HepG2 (cell line): ENCODE measurements around the gene CSNK1A1. TPM values are rescaled to one million over a fixed set of nuclear protein-coding genes. Genes with fewer than 3 reads are reported as not detected.

ENCODE experiments used
- CREB1 ChIP-seq, 2 experiments: fragments of 450-650 bp in 1 of 2; IDR thresholded peaks; 2 replicates each; pipeline ENCODE4 v1.6.1; 2016 to 2017; ENCODE audit warnings: control low read depth in 1 of 2, mild to moderate bottlenecking in 1 of 2, missing compliant biosample characterization in 1 of 2, missing genetic modification characterization in 1 of 2
- DMAP1 ChIP-seq: IDR thresholded peaks from 2 replicates; pipeline ENCODE4 v1.6.1; 2016
- DPF2 ChIP-seq: sonication (generic); formaldehyde crosslinking; IDR thresholded peaks from 2 replicates; pipeline ENCODE4 v1.4.0; 2020; ENCODE audit warnings: mild to moderate bottlenecking, low read depth, missing genetic modification reagents, borderline replicate concordance
- FOXA3 ChIP-seq: IDR thresholded peaks from 2 replicates; pipeline ENCODE4 v1.6.1; 2016; ENCODE audit warnings: missing genetic modification reagents, missing compliant biosample characterization
- GABPB1 ChIP-seq: IDR thresholded peaks from 2 replicates; pipeline ENCODE4 v1.6.1; 2016; ENCODE audit warnings: mild to moderate bottlenecking, missing genetic modification reagents, moderate library complexity, missing compliant biosample characterization
- GZF1 ChIP-seq: sonication (generic); formaldehyde crosslinking; IDR thresholded peaks from 2 replicates; pipeline ENCODE4 v1.5.1; 2020; ENCODE audit warnings: mild to moderate bottlenecking, missing genetic modification reagents
- KLF11 ChIP-seq: IDR thresholded peaks from 2 replicates; pipeline ENCODE4 v1.6.1; 2016; ENCODE audit warnings: missing compliant biosample characterization
- MEF2D ChIP-seq: sonication (generic); formaldehyde crosslinking; IDR thresholded peaks from 2 replicates; pipeline ENCODE4 v1.5.1; 2020; ENCODE audit warnings: mild to moderate bottlenecking, missing genetic modification reagents
- NR2F6 ChIP-seq, 2 experiments: IDR thresholded peaks; 2 replicates each; pipeline ENCODE4 v1.6.1; 2016; ENCODE audit warnings: antibody characterized with exemption in 1 of 2, mild to moderate bottlenecking in 1 of 2
- PAF1 ChIP-seq: IDR thresholded peaks from 2 replicates; pipeline ENCODE4 v1.6.1; 2016; ENCODE audit warnings: missing genetic modification reagents, missing compliant biosample characterization
- POLR2A ChIP-seq, 2 experiments: IDR thresholded peaks; 2 replicates each; pipeline ENCODE4 v1.6.1; 2011; ENCODE audit warnings: low read depth in 2 of 2, low read length in 2 of 2, mild to moderate bottlenecking in 1 of 2, moderate library complexity in 1 of 2; ENCODE audit not compliant: insufficient read depth in 1 of 2
- SALL1 ChIP-seq: sonication (generic); formaldehyde crosslinking; IDR thresholded peaks from 2 replicates; pipeline ENCODE4 v1.8.0; 2022; ENCODE audit warnings: mild to moderate bottlenecking, missing genetic modification reagents
- SIN3A ChIP-seq: IDR thresholded peaks from 2 replicates; pipeline ENCODE4 v1.6.1; 2011; ENCODE audit warnings: low read depth, mild to moderate bottlenecking, control low read depth, low read length, borderline replicate concordance
- SPEN ChIP-seq: sonication (generic); formaldehyde crosslinking; IDR thresholded peaks from 2 replicates; pipeline ENCODE4 v1.5.1; 2020; ENCODE audit warnings: low read depth, mild to moderate bottlenecking, missing genetic modification reagents
- ZNF10 ChIP-seq: sonication (generic); formaldehyde crosslinking; IDR thresholded peaks from 2 replicates; pipeline ENCODE4 v1.4.0; 2020; ENCODE audit warnings: mild to moderate bottlenecking, low read depth, missing genetic modification reagents, borderline replicate concordance
- ZNF20 ChIP-seq: sonication (generic); formaldehyde crosslinking; IDR thresholded peaks from 2 replicates; pipeline ENCODE4 v1.4.0; 2020; ENCODE audit warnings: mild to moderate bottlenecking, moderate library complexity, missing genetic modification reagents
- ZNF33A ChIP-seq: sonication (generic); formaldehyde crosslinking; IDR thresholded peaks from 2 replicates; pipeline ENCODE4 v1.5.1; 2020; ENCODE audit warnings: missing genetic modification reagents, mild to moderate bottlenecking, moderate library complexity, borderline replicate concordance
- ZNF776 ChIP-seq: sonication (generic); formaldehyde crosslinking; IDR thresholded peaks from 2 replicates; pipeline ENCODE4 v1.4.0; 2020; ENCODE audit warnings: mild to moderate bottlenecking, missing genetic modification reagents
- ZNF781 ChIP-seq: sonication (generic); formaldehyde crosslinking; IDR thresholded peaks from 2 replicates; pipeline ENCODE4 v1.5.1; 2020; ENCODE audit warnings: borderline replicate concordance, mild to moderate bottlenecking, missing genetic modification reagents; ENCODE audit errors: not compliant biosample characterization
- polyA plus RNA-seq, 8 experiments: library from polyadenylated mRNA; depleted of rRNA in 3 of 8; stranded (reverse) in 7 of 8; unstranded in 1 of 8; fragments of >200 nt; fragmentation: Illumina TruSeq in 4 of 8; extraction: Trizol in 4 of 8; gene quantifications; 2 replicates each; pipeline versions ENCODE4 v1.2.1 to v1.2.3, GENCODE V29; 2011 to 2016; ENCODE audit warnings: low read depth in 4 of 8, missing spikeins in 1 of 8, mixed read lengths in 1 of 8; ENCODE audit not compliant: insufficient read depth in 1 of 8
- total RNA-seq, 5 experiments: library from RNA; depleted of rRNA; stranded (reverse); fragments of >200 nt; fragmentation: Illumina TruSeq; extraction: Trizol; gene quantifications; 2 replicates each; pipeline ENCODE4 v1.2.3, GENCODE V29; 2016; ENCODE audit warnings: low read depth in 1 of 5
- TF ChIP-seq, protein P1 (sequence below): sonication (generic); formaldehyde crosslinking; IDR thresholded peaks from 2 replicates; pipeline ENCODE4 v1.5.1; 2020; ENCODE audit warnings: mild to moderate bottlenecking, missing genetic modification reagents, borderline replicate concordance
- TF ChIP-seq, protein P2 (sequence below): sonication (generic); formaldehyde crosslinking; IDR thresholded peaks from 2 replicates; pipeline ENCODE4 v1.9.0; 2021; ENCODE audit warnings: missing genetic modification reagents, mild to moderate bottlenecking, borderline replicate concordance
- TF ChIP-seq, protein P3 (sequence below): sonication (generic); formaldehyde crosslinking; IDR thresholded peaks from 2 replicates; pipeline ENCODE4 v1.4.0; 2020; ENCODE audit warnings: missing genetic modification reagents

CSNK1A1 gene
- total and polyA plus RNA-seq, 2 of the 13 experiments (the other 11 are each of a cell fraction or from before 2014, with no cell fraction given) = 89.0 to 149 TPM

DNA sequence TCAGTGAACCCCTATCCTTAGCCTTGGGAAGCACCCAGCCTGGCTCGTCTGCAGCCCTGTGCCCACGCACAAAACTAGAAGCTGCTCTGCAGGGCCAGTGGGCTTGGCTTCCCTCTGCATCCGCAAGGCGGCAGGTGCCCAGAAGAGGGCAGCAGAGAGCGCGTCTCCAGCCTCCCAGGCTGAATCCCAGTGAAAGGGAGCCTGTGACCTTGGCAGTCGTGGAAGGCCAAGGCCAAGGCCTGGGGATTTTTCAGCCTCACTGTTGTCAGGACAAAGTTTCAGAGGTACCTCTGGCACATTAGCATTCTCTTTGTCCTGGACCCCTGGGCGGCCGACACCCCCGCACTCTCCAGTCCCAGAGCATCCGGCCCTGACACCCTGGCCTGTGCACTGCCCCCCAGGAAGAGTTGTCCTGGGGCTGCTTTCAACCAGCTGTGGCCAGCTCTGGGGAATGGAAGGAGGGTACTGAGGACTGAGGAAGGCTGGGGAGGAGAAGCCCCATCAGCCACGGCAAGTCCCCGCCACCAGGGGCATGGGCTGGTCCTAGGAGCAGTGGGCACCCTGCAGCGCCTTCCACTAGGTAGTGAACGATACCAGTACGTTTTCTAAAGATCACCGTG lies 108.6 kb downstream of the CSNK1A1 start (continued):
- TF ChIP-seq, protein P1, sequence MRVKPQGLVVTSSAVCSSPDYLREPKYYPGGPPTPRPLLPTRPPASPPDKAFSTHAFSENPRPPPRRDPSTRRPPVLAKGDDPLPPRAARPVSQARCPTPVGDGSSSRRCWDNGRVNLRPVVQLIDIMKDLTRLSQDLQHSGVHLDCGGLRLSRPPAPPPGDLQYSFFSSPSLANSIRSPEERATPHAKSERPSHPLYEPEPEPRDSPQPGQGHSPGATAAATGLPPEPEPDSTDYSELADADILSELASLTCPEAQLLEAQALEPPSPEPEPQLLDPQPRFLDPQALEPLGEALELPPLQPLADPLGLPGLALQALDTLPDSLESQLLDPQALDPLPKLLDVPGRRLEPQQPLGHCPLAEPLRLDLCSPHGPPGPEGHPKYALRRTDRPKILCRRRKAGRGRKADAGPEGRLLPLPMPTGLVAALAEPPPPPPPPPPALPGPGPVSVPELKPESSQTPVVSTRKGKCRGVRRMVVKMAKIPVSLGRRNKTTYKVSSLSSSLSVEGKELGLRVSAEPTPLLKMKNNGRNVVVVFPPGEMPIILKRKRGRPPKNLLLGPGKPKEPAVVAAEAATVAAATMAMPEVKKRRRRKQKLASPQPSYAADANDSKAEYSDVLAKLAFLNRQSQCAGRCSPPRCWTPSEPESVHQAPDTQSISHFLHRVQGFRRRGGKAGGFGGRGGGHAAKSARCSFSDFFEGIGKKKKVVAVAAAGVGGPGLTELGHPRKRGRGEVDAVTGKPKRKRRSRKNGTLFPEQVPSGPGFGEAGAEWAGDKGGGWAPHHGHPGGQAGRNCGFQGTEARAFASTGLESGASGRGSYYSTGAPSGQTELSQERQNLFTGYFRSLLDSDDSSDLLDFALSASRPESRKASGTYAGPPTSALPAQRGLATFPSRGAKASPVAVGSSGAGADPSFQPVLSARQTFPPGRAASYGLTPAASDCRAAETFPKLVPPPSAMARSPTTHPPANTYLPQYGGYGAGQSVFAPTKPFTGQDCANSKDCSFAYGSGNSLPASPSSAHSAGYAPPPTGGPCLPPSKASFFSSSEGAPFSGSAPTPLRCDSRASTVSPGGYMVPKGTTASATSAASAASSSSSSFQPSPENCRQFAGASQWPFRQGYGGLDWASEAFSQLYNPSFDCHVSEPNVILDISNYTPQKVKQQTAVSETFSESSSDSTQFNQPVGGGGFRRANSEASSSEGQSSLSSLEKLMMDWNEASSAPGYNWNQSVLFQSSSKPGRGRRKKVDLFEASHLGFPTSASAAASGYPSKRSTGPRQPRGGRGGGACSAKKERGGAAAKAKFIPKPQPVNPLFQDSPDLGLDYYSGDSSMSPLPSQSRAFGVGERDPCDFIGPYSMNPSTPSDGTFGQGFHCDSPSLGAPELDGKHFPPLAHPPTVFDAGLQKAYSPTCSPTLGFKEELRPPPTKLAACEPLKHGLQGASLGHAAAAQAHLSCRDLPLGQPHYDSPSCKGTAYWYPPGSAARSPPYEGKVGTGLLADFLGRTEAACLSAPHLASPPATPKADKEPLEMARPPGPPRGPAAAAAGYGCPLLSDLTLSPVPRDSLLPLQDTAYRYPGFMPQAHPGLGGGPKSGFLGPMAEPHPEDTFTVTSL = 0 out of 2 replicates have a peak, but pooled peaks have one; percentile 21
- TF ChIP-seq, protein P2, sequence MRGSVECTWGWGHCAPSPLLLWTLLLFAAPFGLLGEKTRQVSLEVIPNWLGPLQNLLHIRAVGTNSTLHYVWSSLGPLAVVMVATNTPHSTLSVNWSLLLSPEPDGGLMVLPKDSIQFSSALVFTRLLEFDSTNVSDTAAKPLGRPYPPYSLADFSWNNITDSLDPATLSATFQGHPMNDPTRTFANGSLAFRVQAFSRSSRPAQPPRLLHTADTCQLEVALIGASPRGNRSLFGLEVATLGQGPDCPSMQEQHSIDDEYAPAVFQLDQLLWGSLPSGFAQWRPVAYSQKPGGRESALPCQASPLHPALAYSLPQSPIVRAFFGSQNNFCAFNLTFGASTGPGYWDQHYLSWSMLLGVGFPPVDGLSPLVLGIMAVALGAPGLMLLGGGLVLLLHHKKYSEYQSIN (CRISPR knock-in tag) = no peak
- 0 out of 2 replicates have a peak, but pooled peaks have one; percentile 52 for TF ChIP-seq SPEN
- TF ChIP-seq ZNF10 = no peak
- TF ChIP-seq ZNF776 = 0 out of 2 replicates have a peak, but pooled peaks have one; percentile 1
- no peak for TF ChIP-seq SIN3A
- 0 out of 2 replicates have a peak, but pooled peaks have one; percentile 14 for TF ChIP-seq FOXA3 (CRISPR knock-in tag)
- no peak for TF ChIP-seq ZNF20 (CRISPR knock-in tag)
- no peak for TF ChIP-seq GZF1 (CRISPR knock-in tag)
- TF ChIP-seq NR2F6 (IDR thresholded peaks at IDR 0.05) = no peak; the same call in 1 of the 2 replicates
- TF ChIP-seq NR2F6 (CRISPR knock-in tag; IDR thresholded peaks at IDR 0.05) = peak; percentile 77
- TF ChIP-seq GABPB1 = peak; percentile 31
- TF ChIP-seq MEF2D (CRISPR knock-in tag) = no peak
- no peak for TF ChIP-seq ZNF781 (CRISPR knock-in tag)
- no peak for TF ChIP-seq POLR2A (IDR thresholded peaks at IDR 0.05; ENCODE audit: insufficient read depth in 1 of 2, low read depth in 2 of 2, low read length in 2 of 2)
- TF ChIP-seq PAF1 (CRISPR knock-in tag) = no peak
- TF ChIP-seq DPF2 (CRISPR knock-in tag) = 0 out of 2 replicates have a peak, but pooled peaks have one; percentile 34
- 0 out of 2 replicates have a peak, but pooled peaks have one; percentile 36 for TF ChIP-seq DMAP1 (CRISPR knock-in tag)
- no peak for TF ChIP-seq KLF11 (CRISPR knock-in tag)
- TF ChIP-seq CREB1 (IDR thresholded peaks at IDR 0.05) = no peak
- no peak for TF ChIP-seq CREB1 (CRISPR knock-in tag; IDR thresholded peaks at IDR 0.05)
- TF ChIP-seq, protein P3, sequence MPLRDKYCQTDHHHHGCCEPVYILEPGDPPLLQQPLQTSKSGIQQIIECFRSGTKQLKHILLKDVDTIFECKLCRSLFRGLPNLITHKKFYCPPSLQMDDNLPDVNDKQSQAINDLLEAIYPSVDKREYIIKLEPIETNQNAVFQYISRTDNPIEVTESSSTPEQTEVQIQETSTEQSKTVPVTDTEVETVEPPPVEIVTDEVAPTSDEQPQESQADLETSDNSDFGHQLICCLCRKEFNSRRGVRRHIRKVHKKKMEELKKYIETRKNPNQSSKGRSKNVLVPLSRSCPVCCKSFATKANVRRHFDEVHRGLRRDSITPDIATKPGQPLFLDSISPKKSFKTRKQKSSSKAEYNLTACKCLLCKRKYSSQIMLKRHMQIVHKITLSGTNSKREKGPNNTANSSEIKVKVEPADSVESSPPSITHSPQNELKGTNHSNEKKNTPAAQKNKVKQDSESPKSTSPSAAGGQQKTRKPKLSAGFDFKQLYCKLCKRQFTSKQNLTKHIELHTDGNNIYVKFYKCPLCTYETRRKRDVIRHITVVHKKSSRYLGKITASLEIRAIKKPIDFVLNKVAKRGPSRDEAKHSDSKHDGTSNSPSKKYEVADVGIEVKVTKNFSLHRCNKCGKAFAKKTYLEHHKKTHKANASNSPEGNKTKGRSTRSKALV = no peak
- peak; percentile 87 for TF ChIP-seq SALL1 (CRISPR knock-in tag)
- no peak for TF ChIP-seq ZNF33A (CRISPR knock-in tag)
